ENCODE measurements around the gene TRPM2.

The TRPM2 gene

DNA sequence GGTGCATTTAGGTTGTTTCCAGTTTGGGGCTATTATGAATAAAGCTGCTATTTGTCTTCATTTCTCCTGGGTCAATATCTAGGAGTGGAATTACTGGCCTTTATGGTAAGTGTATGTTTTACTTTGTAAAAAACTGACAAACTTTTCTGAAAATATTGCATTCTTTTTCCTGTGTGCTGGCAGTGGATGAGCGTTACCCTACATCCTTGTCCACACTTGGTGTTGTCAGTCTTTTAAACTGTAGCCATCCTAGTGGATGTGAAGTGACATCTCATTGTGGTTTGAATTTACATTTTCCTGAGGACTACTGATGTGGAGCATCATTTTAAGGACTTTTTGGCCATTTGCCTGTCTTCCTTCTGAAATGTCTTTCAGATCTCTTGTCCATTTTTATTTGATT is 35.9 kb downstream of the TRPM2 start:
- no peaks in the 10 kb centered on the region for H3K79me2 ChIP-seq (ENCODE audit: low read length)
- H3K4me3 ChIP-seq (ENCODE audit: low read length): no peak overlapping the region
- H4K20me1 ChIP-seq (ENCODE audit: insufficient read depth, low read length): no peaks in the 10 kb centered on the region

DNA sequence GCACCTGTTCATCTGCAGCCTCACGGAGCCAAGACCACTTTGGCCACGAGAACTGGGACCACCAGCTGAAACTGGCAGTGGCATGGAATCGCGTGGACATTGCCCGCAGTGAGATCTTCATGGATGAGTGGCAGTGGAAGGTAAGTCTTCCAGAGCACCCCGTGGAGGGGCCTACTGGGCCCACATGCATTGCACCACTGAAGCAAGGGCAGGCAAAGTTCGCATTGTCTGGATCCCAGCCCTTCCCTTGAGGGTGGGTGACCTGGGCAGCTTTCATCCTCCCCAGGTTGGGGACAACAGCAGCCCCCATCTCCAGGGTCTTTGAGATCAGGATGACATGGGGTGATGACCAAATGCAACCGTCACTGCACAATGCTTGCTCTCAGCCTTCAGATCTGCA is 37.5 kb downstream of the TRPM2 start:
- TF ChIP-seq, protein P1, sequence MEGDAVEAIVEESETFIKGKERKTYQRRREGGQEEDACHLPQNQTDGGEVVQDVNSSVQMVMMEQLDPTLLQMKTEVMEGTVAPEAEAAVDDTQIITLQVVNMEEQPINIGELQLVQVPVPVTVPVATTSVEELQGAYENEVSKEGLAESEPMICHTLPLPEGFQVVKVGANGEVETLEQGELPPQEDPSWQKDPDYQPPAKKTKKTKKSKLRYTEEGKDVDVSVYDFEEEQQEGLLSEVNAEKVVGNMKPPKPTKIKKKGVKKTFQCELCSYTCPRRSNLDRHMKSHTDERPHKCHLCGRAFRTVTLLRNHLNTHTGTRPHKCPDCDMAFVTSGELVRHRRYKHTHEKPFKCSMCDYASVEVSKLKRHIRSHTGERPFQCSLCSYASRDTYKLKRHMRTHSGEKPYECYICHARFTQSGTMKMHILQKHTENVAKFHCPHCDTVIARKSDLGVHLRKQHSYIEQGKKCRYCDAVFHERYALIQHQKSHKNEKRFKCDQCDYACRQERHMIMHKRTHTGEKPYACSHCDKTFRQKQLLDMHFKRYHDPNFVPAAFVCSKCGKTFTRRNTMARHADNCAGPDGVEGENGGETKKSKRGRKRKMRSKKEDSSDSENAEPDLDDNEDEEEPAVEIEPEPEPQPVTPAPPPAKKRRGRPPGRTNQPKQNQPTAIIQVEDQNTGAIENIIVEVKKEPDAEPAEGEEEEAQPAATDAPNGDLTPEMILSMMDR (IDR thresholded peaks at IDR 0.05; ENCODE audit: low read depth, low read length): no peak
- no peak for TF ChIP-seq EZH2phosphoT487 (IDR thresholded peaks at IDR 0.05; ENCODE audit: low read depth)
- H3K9me3 ChIP-seq (ENCODE audit: insufficient read depth, low read length): no peaks in the 10 kb centered on the region
- H3K27me3 ChIP-seq (ENCODE audit: low read depth, low read length): no peaks in the 10 kb centered on the region
- no peak overlapping the region for H3K4me2 ChIP-seq (ENCODE audit: low read length)
- no peaks in the 10 kb centered on the region for H3K79me2 ChIP-seq (ENCODE audit: low read length)
- no peak overlapping the region for H3K4me3 ChIP-seq (ENCODE audit: low read length)
- no peaks in the 10 kb centered on the region for H4K20me1 ChIP-seq (ENCODE audit: insufficient read depth, low read length)
- H2AFZ ChIP-seq (ENCODE audit: low read depth, low read length): no peak overlapping the region
- H3K27ac ChIP-seq (ENCODE audit: low read length): no peak overlapping the region
- peaks cover 24% of the 10 kb centered on the region for H3K36me3 ChIP-seq (replicated peaks; ENCODE audit: low read depth, low read length)
- no peak overlapping the region for H3K9ac ChIP-seq (ENCODE audit: low read length)
- peaks cover 5% of the 10 kb centered on the region for H3K4me1 ChIP-seq (ENCODE audit: low read length)

More for the DNA sequence above, 35.9 kb downstream of the TRPM2 start:
- Histone ChIP-seq H3K27me3 (ENCODE audit: low read depth, low read length) (no peaks in the 10 kb centered on the region), H2AFZ (ENCODE audit: low read depth, low read length) (no peak overlapping the region), H3K4me2 (ENCODE audit: low read length) (no peak overlapping the region), H3K9me3 (ENCODE audit: insufficient read depth, low read length) (no peaks in the 10 kb centered on the region), H3K36me3 (replicated peaks; ENCODE audit: low read depth, low read length) (peaks cover 36% of the 10 kb centered on the region), H3K27ac (ENCODE audit: low read length) (no peak overlapping the region), H3K9ac (ENCODE audit: low read length) (no peak overlapping the region), H3K4me1 (ENCODE audit: low read length) (peaks cover 5% of the 10 kb centered on the region)
- no peak for TF ChIP-seq EZH2phosphoT487 (IDR thresholded peaks at IDR 0.05; ENCODE audit: low read depth)
- TF ChIP-seq, protein P1 (IDR thresholded peaks at IDR 0.05; ENCODE audit: low read depth, low read length): no peak

DNA sequence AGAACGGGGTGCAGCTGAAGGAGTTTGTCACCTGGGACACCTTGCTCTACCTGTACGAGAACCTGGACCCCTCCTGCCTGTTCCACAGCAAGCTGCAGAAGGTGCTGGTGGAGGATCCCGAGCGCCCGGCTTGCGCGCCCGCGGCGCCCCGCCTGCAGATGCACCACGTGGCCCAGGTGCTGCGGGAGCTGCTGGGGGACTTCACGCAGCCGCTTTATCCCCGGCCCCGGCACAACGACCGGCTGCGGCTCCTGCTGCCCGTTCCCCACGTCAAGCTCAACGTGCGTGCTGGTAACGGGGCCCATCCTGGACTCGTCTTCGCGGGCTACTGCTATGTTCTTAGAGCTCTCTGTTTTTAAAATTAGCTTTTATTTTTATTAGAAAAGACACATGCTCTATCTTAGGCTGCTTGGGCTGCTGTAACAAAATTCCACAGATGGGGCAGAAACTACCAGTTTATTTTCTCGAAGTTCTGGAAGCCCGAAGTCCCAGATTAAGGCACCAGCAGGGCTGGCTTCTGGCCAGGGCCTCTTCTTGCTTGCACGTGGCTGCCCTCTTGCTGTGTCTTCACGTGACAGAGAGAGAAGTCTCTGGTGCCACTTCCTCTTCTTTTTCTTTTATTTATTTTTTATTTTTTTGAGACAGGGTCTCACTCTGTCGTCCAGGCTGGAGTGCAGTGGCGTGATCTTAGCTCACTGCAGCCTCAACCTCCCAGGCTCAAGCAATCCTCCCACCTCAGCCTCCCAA is 38.1 kb downstream of the TRPM2 start:
- Histone ChIP-seq H3K4me3 (ENCODE audit: low read length) (no peak overlapping the region), H3K79me2 (ENCODE audit: low read length) (no peaks in the 10 kb centered on the region), H4K20me1 (ENCODE audit: insufficient read depth, low read length) (no peaks in the 10 kb centered on the region), H3K36me3 (replicated peaks; ENCODE audit: low read depth, low read length) (peaks cover 24% of the 10 kb centered on the region), H2AFZ (ENCODE audit: low read depth, low read length) (no peak overlapping the region), H3K9ac (ENCODE audit: low read length) (no peak overlapping the region), H3K4me2 (ENCODE audit: low read length) (no peak overlapping the region), H3K9me3 (ENCODE audit: insufficient read depth, low read length) (no peaks in the 10 kb centered on the region), H3K27me3 (ENCODE audit: low read depth, low read length) (no peaks in the 10 kb centered on the region), H3K4me1 (ENCODE audit: low read length) (peaks cover 5% of the 10 kb centered on the region), H3K27ac (ENCODE audit: low read length) (no peak overlapping the region)
- no peak for TF ChIP-seq EZH2phosphoT487 (IDR thresholded peaks at IDR 0.05; ENCODE audit: low read depth)
- TF ChIP-seq, protein P1 (IDR thresholded peaks at IDR 0.05; ENCODE audit: low read depth, low read length): no peak

DNA sequence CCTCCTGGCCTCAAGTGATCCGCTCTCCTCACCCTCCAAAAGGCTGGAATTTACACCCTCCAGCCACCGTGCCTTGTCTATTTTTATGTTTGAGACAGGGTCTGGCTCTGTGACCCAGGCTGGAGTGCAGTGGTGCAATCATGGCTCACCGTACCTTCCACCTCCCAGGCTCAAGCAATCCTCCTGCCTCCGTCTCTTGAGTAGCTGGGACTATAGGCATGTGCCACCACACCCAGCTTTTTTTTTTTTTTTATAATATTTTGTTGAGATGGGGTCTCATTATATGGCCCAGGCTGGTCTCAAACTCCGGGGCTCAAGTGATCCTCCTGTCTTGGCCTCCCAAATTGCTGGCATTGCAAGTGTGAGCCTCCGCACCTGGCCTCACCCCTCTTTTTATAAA is 38.8 kb downstream of the TRPM2 start:
- no peaks in the 10 kb centered on the region for H3K9me3 ChIP-seq (ENCODE audit: insufficient read depth, low read length)
- no peaks in the 10 kb centered on the region for H4K20me1 ChIP-seq (ENCODE audit: insufficient read depth, low read length)
- peaks cover 24% of the 10 kb centered on the region for H3K36me3 ChIP-seq (replicated peaks; ENCODE audit: low read depth, low read length)
- TF ChIP-seq, protein P1 (IDR thresholded peaks at IDR 0.05; ENCODE audit: low read depth, low read length): no peak
- TF ChIP-seq EZH2phosphoT487 (IDR thresholded peaks at IDR 0.05; ENCODE audit: low read depth): no peak
- H3K4me3 ChIP-seq (ENCODE audit: low read length): no peak overlapping the region
- H3K27ac ChIP-seq (ENCODE audit: low read length): no peak overlapping the region
- H3K79me2 ChIP-seq (ENCODE audit: low read length): no peaks in the 10 kb centered on the region
- H3K9ac ChIP-seq (ENCODE audit: low read length): no peak overlapping the region
- no peak overlapping the region for H2AFZ ChIP-seq (ENCODE audit: low read depth, low read length)
- no peaks in the 10 kb centered on the region for H3K27me3 ChIP-seq (ENCODE audit: low read depth, low read length)
- peaks cover 5% of the 10 kb centered on the region for H3K4me1 ChIP-seq (ENCODE audit: low read length)
- no peak overlapping the region for H3K4me2 ChIP-seq (ENCODE audit: low read length)

All from OCI-LY3 (cell line).